ENCODE data around the gene TRPC3.

Gene TRPC3

GRCh38 chr4:121988950-121989349 lies 37.1 kb upstream of the TRPC3 start:
- TF ChIP-seq CTCF (IDR thresholded peaks at IDR 0.05; ENCODE audit: low read depth, low read length): no peak
- DNase-seq (ENCODE audit: extremely low read depth, low read depth): no peak

- DNase-seq (ENCODE audit: extremely low read depth, low read depth): no peak
Observed at GRCh38 chr4:121980643-121981042, 28.8 kb upstream of the TRPC3 start.

GRCh38 chr4:121978172-121978516 lies 26.3 kb upstream of the TRPC3 start:
- no peak for TF ChIP-seq CTCF (IDR thresholded peaks at IDR 0.05; ENCODE audit: low read depth, low read length)
- no peak for DNase-seq (ENCODE audit: extremely low read depth, low read depth)

More at GRCh38 chr4:121980643-121981042, 28.8 kb upstream of the TRPC3 start:
- TF ChIP-seq CTCF (IDR thresholded peaks at IDR 0.05; ENCODE audit: low read depth, low read length): no peak

GRCh38 chr4:121977251-121978171 lies 25.7 kb upstream of the TRPC3 start:
- DNase-seq (ENCODE audit: extremely low read depth, low read depth): no peak
- TF ChIP-seq CTCF (IDR thresholded peaks at IDR 0.05; ENCODE audit: low read depth, low read length): no peak

GRCh38 chr4:121975784-121976183 lies 23.9 kb upstream of the TRPC3 start:
- no peak for DNase-seq (ENCODE audit: extremely low read depth, low read depth)
- TF ChIP-seq CTCF (IDR thresholded peaks at IDR 0.05; ENCODE audit: low read depth, low read length): no peak

GRCh38 chr4:121973816-121974215 lies 22.0 kb upstream of the TRPC3 start:
- no peak for TF ChIP-seq CTCF (IDR thresholded peaks at IDR 0.05; ENCODE audit: low read depth, low read length)
- no peak for DNase-seq (ENCODE audit: extremely low read depth, low read depth)

GRCh38 chr4:121968859-121969258 lies 17.0 kb upstream of the TRPC3 start:
- no peak for DNase-seq (ENCODE audit: extremely low read depth, low read depth)
- TF ChIP-seq CTCF (IDR thresholded peaks at IDR 0.05; ENCODE audit: low read depth, low read length): no peak
